Panc1 (cell line): ENCODE measurements around the gene UBE2G1. TPM values are rescaled to one million over a fixed set of nuclear protein-coding genes. Genes with fewer than 3 reads are reported as not detected.

Experiments
- ATAC-seq: fragments of 200-7000 bp; cut with Tn5 transposase; 2 replicates; pipeline ENCODE4 v1.9.1; 2020; ENCODE audit warnings: mild to moderate bottlenecking, moderate library complexity
- BruUV-seq: library from RNA; stranded (reverse); fragments of 400-500 nt; replicated peaks from 2 replicates; lab custom pipeline; 2021; lab: Mats Ljungman, UMichigan
- CTCF ChIA-PET: fragments of 300-600 bp; sonication (Branson Sonifier 250); formaldehyde crosslinking; loops from one replicate; lab custom pipeline; 2022; ENCODE audit warnings: antibody characterized with exemption; lab: Charles Lee
- POLR2A ChIA-PET: fragments of 300-600 bp; sonication (Branson Sonifier 250); formaldehyde crosslinking; loops from one replicate; lab custom pipeline; 2022; ENCODE audit warnings: antibody characterized with exemption; lab: Charles Lee
- DNase-seq: peaks from one replicate; pipeline ENCODE4 v3.0.0-alpha.2; 2010; ENCODE audit warnings: low read depth, low spot score
- H3K27ac ChIP-seq: 2 replicates; pipeline ENCODE4 v1.5.1; 2011; ENCODE audit warnings: mild to moderate bottlenecking, low read length, inconsistent platforms
- H3K27me3 ChIP-seq: fragments of 200-500 bp; sonication (Bioruptor generic); 2 replicates; pipeline ENCODE4 v1.6.0; 2014; ENCODE audit warnings: low read length, inconsistent platforms; ENCODE audit not compliant: control insufficient read depth, insufficient read depth
- H3K36me3 ChIP-seq: fragments of 200-500 bp; sonication (Bioruptor generic); 2 replicates; pipeline ENCODE4 v1.5.1; 2014; ENCODE audit warnings: inconsistent platforms, mild to moderate bottlenecking, low read length, moderate library complexity; ENCODE audit not compliant: control insufficient read depth, insufficient read depth
- H3K4me1 ChIP-seq: 2 replicates; pipeline ENCODE4 v1.5.1; 2011; ENCODE audit warnings: inconsistent platforms, mild to moderate bottlenecking, low read length, moderate library complexity; ENCODE audit not compliant: control insufficient read depth, insufficient read depth
- H3K4me3 ChIP-seq, 2 experiments: 2 replicates each; pipeline ENCODE4 v1.5.1; 2011 to 2012; ENCODE audit warnings: low read depth in 2 of 2, low read length in 2 of 2, mild to moderate bottlenecking in 2 of 2, inconsistent platforms in 1 of 2, moderate library complexity in 1 of 2
- H3K9me3 ChIP-seq: fragments of 200-500 bp; sonication (Bioruptor generic); 2 replicates; pipeline ENCODE4 v1.5.1; 2014; ENCODE audit warnings: low read depth, mild to moderate bottlenecking, inconsistent platforms, low read length, moderate library complexity; ENCODE audit not compliant: control insufficient read depth, insufficient read depth
- POLR2AphosphoS5 ChIP-seq: IDR thresholded peaks from 2 replicates; pipeline ENCODE4 v1.6.1; 2012; ENCODE audit warnings: mild to moderate bottlenecking, low read depth, low read length, moderate library complexity
- SIN3A ChIP-seq: IDR thresholded peaks from 2 replicates; pipeline ENCODE4 v1.6.1; 2012; ENCODE audit warnings: low read depth, mild to moderate bottlenecking, low read length, moderate library complexity, borderline replicate concordance; ENCODE audit not compliant: insufficient read depth
- TCF7L2 ChIP-seq: IDR thresholded peaks from 2 replicates; pipeline ENCODE4 v1.6.1; 2011; ENCODE audit warnings: mild to moderate bottlenecking, low read depth, low read length, inconsistent platforms
- in situ Hi-C: cut with HindIII; loops from 2 replicates; pipeline ENCODE4 v1.10.0; 2016; ENCODE audit warnings: low sequenced_read_pairs, low pct_unique_long_range_greater_than_20kb
- intact Hi-C: fragments of 100-400 bp; cut with micrococcal nuclease; formaldehyde crosslinking; loops from one replicate; pipeline ENCODE4 v1.10.0; 2022; ENCODE audit not compliant: unreplicated experiment
- total RNA-seq: library from RNA; stranded (reverse); gene quantifications from one replicate; pipeline ENCODE4 v1.2.1, GENCODE V29; 2021; ENCODE audit not compliant: unreplicated experiment
- TF ChIP-seq, protein P1 (sequence below), 2 experiments: IDR thresholded peaks; 2 replicates each; pipeline ENCODE4 v1.6.1; 2011 to 2012; ENCODE audit warnings: low read depth in 2 of 2, control low read depth in 1 of 2, low read length in 1 of 2, mild to moderate bottlenecking in 1 of 2, moderate library complexity in 1 of 2; ENCODE audit not compliant: insufficient read depth in 1 of 2
- TF ChIP-seq, protein P2 (sequence below): fragments of 450-650 bp; IDR thresholded peaks from 2 replicates; pipeline ENCODE4 v1.5.1; 2017; ENCODE audit warnings: mild to moderate bottlenecking

UBE2G1 gene
- total RNA-seq, 1 experiment from 2014 or later, result 119 TPM

DNA sequence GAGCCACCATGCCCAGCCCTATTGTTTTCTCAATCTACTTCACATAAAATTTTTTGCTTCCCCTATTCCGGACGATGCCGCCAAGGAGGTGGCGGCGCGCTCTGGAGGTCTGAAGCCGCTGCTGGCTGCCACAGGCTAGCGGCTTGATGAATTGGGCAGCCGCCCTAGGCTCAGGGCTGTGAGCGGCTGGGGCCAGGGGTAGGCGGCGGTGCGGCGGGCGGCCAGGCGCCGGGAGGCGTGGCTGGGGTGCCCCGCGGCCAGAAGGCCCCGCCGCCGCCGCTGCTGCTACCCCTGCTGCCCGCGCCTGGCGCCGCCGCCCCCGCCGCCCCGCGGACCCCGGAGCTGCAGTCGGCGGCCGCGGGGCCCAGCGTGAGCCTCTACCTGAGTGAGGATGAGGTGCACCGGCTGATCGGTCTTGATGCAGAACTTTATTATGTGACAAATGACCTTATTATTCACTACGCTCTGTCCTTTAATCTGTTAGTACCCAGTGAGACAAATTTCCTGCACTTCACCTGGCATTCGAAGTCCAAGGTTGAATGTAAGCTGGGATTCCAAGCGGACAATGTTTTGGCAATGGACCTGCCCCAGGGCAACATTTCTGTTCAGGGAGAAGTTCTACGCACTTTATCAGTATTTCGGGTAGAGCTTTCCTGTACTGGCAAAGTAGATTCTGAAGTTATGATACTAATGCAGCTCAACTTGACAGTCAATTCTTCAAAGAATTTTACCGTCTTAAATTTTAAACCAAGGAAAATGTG lies 144.4 kb downstream of the UBE2G1 start:
- Histone ChIP-seq H3K36me3 (no peaks in the 10 kb centered on the region; the same call in 1 of the 2 replicates), H3K27me3 (no peaks in the 10 kb centered on the region), H3K27ac (no peak overlapping the region), H3K4me1 (no peaks in the 10 kb centered on the region), H3K9me3 (no peaks in the 10 kb centered on the region), H3K4me3 (no peak overlapping the region)
- DNase-seq (no peak), ATAC-seq (no peak)
- intact Hi-C loops, result no loop called here
- POLR2A ChIA-PET, result interaction anchor here (0.6 kb wide), 1 partner anchor 11 kb away, joined by 3 read pairs; no protein-coding TSS in a partner anchor
- TF ChIP-seq TCF7L2 (no peak), SIN3A (no peak), POLR2AphosphoS5 (no peak)
- TF ChIP-seq, protein P1, sequence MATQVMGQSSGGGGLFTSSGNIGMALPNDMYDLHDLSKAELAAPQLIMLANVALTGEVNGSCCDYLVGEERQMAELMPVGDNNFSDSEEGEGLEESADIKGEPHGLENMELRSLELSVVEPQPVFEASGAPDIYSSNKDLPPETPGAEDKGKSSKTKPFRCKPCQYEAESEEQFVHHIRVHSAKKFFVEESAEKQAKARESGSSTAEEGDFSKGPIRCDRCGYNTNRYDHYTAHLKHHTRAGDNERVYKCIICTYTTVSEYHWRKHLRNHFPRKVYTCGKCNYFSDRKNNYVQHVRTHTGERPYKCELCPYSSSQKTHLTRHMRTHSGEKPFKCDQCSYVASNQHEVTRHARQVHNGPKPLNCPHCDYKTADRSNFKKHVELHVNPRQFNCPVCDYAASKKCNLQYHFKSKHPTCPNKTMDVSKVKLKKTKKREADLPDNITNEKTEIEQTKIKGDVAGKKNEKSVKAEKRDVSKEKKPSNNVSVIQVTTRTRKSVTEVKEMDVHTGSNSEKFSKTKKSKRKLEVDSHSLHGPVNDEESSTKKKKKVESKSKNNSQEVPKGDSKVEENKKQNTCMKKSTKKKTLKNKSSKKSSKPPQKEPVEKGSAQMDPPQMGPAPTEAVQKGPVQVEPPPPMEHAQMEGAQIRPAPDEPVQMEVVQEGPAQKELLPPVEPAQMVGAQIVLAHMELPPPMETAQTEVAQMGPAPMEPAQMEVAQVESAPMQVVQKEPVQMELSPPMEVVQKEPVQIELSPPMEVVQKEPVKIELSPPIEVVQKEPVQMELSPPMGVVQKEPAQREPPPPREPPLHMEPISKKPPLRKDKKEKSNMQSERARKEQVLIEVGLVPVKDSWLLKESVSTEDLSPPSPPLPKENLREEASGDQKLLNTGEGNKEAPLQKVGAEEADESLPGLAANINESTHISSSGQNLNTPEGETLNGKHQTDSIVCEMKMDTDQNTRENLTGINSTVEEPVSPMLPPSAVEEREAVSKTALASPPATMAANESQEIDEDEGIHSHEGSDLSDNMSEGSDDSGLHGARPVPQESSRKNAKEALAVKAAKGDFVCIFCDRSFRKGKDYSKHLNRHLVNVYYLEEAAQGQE (IDR thresholded peaks at IDR 0.05; ENCODE audit: insufficient read depth in 1 of 2, low read depth in 2 of 2, low read length in 1 of 2), result no peak
- TF ChIP-seq, protein P2, sequence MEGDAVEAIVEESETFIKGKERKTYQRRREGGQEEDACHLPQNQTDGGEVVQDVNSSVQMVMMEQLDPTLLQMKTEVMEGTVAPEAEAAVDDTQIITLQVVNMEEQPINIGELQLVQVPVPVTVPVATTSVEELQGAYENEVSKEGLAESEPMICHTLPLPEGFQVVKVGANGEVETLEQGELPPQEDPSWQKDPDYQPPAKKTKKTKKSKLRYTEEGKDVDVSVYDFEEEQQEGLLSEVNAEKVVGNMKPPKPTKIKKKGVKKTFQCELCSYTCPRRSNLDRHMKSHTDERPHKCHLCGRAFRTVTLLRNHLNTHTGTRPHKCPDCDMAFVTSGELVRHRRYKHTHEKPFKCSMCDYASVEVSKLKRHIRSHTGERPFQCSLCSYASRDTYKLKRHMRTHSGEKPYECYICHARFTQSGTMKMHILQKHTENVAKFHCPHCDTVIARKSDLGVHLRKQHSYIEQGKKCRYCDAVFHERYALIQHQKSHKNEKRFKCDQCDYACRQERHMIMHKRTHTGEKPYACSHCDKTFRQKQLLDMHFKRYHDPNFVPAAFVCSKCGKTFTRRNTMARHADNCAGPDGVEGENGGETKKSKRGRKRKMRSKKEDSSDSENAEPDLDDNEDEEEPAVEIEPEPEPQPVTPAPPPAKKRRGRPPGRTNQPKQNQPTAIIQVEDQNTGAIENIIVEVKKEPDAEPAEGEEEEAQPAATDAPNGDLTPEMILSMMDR, result no peak
- no TSS peak for BruUV-seq
- in situ Hi-C loops, result no loop called here
- CTCF ChIA-PET, result no interaction called here

DNA sequence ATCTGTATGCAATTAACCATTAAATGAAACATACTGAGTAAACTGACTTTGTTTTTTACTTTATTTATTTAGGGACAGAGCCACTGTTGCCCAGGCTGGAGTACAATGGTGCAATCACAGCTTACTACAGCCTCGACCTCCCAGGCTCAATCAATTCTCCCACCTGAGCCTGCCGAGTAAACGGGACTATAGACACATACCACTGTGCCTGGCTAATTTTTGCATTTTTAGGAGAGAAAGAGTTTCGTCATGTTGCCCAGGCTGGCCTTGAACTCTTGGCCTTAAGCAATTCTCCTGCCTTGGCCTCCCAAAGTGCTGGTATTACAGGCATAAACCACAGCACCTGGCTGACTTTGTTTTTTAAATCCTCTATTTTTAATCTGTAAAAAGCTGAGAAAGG lies 145.3 kb downstream of the UBE2G1 start:
- ATAC-seq (no peak), DNase-seq (no peak)
- H3K9me3 ChIP-seq, result no peaks in the 10 kb centered on the region
- TF ChIP-seq, protein P2, result no peak
- TF ChIP-seq, protein P1 (IDR thresholded peaks at IDR 0.05; ENCODE audit: insufficient read depth in 1 of 2, low read depth in 2 of 2, low read length in 1 of 2), result no peak
- TF ChIP-seq SIN3A, result no peak
- no peak for TF ChIP-seq POLR2AphosphoS5
- TF ChIP-seq TCF7L2, result no peak
- POLR2A ChIA-PET, result no interaction called here
- CTCF ChIA-PET, result no interaction called here
- intact Hi-C loops, result no loop called here
- BruUV-seq, result no TSS peak
- H3K27me3 ChIP-seq, result no peaks in the 10 kb centered on the region
- in situ Hi-C loops, result no loop called here
- H3K36me3 ChIP-seq, result no peaks in the 10 kb centered on the region
- no peaks in the 10 kb centered on the region for H3K4me1 ChIP-seq
- H3K27ac ChIP-seq, result no peak overlapping the region
- no peak overlapping the region for H3K4me3 ChIP-seq
